Stimulated activated CD4-positive, alpha-beta T cell treated with anti-CD3 and anti-CD28 coated beads, Interleukin-4, amount 100 ng/mL, for 24 hours (primary cell): ENCODE results near the gene CDH13.

Experiments used
- DNase-seq: peaks from one replicate; pipeline ENCODE4 v3.0.0-alpha.2; 2020

CDH13 gene

DNA sequence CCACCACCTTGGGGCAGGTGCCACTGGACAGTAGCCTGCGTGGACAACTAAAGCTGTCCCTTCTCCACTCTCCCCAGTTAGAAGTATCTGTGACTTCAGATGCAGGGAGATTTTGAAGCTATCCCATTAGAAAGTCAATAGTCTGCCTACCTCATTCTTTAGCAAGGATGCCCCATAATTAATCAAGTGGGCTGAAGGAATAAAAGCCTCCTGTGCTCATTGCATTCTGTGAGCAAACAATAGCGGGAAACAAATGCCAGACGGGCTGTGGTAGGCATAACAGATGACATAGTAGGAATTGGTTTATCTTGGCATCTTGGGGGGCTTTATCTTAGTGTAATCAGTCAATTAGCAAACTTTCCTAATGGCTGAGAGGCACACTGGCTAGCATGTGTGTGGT lies 1084.3 kb downstream of the CDH13 start:
- DNase-seq: no peak

DNA sequence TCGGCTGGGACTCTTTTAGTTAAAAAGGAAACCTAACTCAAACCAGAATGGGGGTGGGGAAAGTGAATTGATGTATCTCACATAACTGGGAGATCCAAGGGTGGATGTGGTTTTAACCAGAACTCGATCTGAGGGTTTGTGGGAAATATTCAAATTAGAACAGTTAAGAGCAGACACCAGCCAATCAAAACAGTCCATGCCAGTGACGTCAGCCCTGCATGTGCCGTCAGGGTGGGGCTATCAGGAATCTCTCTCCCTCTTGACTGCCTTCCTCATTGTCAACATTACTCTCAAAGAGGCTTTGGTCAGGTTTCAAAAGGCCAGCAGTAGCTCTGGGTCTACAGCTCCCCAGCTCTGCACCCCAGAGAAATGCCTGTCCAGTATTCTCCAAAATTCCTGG lies 1086.8 kb downstream of the CDH13 start:
- no peak for DNase-seq

GRCh38 chr16:83714286-83714685 lies 1087.5 kb downstream of the CDH13 start:
- no peak for DNase-seq

- no peak for DNase-seq
Measured at GRCh38 chr16:83715217-83715920, 1088.6 kb downstream of the CDH13 start.

- no peak for DNase-seq
Measured at GRCh38 chr16:83717308-83717707, 1090.5 kb downstream of the CDH13 start.

DNA sequence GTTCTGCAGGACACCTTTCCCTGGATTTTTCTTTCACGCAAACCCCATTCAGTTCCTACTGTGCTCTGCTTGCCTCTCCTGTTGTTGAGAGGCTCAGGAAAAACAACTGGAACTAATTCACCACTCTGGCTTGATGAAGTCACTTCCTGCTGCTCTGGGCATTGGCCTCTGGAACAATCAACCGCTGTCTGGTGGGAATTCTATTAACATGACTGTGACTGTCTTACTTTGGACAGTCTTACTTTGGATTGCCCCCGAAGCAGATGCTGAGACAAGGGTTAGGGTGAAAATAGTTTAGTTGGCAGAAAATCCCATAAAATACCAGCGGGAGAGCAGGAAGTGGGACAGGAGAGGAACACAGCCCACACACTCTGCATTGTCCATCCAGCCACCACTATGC lies 1091.0 kb downstream of the CDH13 start:
- DNase-seq: no peak

- DNase-seq: no peak
Measured at GRCh38 chr16:83720213-83720612, 1093.4 kb downstream of the CDH13 start.

DNA sequence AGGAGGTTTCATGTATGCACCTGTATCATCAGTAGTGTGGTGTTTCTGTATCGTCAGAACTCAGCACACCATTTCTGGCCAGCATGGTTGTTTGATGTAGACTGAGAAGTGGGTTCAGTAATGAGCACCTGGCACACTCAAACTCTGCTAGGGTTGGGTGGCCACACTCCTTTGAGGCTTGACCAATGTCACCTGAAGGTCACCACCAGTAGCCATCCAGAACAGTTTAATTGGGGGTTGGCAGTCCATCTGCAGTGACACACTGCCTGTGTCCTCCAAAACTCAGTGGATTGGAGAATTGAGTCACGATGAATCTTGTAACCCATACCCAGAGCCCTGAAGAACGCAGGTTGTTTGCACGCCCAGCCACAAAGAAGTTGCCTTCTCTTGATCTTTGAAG lies 1094.2 kb downstream of the CDH13 start:
- DNase-seq: no peak

DNA sequence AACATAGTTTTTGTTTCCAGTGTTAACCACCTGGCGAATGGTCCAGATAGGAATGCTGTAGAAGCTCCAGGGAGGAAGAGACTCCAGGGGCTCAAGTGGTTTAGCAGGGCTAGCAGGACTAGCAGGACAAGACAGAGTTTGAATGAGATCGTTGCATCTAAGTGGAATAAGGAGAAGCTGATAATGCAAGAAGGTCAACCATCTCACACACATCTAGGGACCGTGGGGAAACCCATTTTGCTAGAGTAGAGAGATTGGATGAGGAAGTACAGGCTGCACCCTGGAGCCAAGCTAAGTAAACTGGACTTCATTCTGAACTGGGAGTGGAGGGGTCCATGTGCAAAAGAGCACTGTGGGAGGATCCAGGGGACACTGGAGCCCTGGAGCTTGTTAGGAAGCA lies 1094.9 kb downstream of the CDH13 start:
- DNase-seq: no peak

- no peak for DNase-seq
Measured at GRCh38 chr16:83722456-83723183, 1095.9 kb downstream of the CDH13 start.

DNA sequence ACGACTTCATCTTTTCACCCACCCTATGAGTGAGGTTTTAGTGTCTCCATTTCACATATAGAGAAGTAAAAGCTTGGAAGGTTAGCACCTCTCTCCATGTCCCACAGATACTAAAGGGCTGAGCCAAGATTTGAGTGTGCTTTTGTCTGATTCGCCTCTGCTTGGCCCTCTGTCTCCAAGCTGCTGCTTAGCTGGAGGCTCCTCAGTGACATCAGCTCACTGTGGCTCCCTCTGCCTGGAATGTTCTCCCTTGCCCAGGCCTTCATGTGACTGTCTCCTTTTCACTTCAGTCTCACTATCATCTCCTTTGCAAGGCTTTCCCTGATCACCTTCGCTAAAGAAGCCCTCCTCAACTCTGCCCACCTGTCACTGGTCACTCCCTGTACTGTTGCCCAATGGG lies 1096.5 kb downstream of the CDH13 start:
- no peak for DNase-seq

- no peak for DNase-seq
Measured at GRCh38 chr16:83723901-83724300, 1097.1 kb downstream of the CDH13 start.

DNA sequence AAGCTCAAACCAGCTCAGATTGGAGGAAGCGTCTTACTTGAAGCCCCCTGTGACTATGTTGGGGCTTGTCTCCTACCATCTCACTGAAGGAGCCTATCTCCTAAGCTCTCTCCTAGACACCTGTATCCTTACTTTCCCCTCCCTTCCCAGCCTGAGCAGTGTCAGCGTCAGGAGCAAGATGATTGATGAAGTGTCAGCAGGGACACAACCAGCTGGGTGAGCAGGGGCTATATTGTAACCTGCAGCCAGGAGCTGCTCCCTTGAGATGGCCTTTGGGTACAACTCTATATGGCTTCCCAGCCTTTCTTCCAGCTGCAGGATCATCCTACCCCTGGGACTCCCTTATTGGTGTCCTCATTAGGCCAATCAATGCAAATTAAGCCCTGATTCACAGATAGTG lies 1097.8 kb downstream of the CDH13 start:
- no peak for DNase-seq

DNA sequence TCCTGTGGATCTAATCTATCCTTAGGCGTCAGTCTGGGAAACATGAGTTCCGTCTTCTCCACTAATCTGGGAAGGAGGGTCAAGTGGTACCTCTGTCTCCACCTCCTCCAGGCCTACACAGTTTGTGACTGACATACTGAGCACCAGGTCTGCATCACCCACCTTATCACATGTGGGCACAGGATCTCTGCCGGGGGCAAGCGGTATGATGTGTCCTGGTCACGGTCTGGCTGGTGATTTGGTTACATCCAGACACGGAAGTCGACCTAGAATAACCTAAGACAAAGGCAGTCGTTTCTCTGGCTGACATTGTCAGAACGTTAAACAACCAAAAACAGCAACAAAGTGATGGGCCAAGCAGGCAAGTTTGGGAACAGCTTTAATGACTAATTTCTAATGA lies 1098.5 kb downstream of the CDH13 start:
- DNase-seq: no peak

DNA sequence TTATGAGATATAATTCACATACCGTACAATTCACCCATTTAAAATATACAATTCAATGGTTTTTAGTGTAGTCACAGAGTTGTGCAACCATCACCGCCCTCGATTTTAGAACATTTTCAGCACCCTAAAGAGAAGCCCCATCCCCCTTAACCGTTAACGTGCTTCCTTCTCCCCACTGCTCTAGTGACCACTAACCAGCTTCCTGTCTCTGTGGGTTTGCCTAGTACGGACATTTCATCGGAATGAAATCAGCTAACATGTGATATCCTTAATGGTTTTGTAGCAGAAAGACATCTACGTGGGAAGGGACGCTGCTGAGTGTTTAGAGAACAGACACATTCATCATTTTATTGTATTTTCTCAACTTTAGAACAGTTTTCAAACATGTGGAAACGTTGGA lies 1100.2 kb downstream of the CDH13 start:
- no peak for DNase-seq

DNA sequence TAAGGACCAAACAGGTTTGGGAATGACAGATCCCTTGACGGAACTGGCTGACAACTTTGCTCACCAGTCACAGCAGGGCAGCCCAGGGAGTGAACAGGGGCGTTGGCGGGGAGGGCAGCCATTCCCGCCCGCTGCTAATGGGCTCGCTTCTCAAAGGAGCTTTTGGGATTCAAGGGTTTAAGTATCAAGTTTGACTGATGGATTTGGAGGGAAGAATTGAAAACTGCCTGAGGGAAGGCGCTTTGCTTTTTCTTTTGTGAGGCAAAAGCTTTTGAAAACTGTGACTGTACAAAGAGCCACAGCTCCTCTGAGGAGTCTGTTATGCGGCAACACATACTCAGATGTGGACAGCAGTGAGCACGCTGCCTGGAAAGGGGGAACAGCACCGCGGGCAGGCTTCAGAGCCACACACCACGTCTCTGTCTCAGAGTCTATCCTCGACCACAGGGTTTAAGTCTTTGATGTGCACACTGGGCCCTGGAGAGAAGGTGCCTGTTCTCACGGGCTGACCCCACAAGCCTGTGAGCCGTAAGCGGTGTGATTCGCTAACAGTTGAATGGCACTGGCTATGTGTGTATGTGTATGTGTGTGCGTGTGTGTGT lies 1101.1 kb downstream of the CDH13 start:
- no peak for DNase-seq

GRCh38 chr16:83728492-83728891 lies 1101.7 kb downstream of the CDH13 start:
- no peak for DNase-seq

GRCh38 chr16:83730812-83731211 lies 1104.0 kb downstream of the CDH13 start:
- DNase-seq: no peak

DNA sequence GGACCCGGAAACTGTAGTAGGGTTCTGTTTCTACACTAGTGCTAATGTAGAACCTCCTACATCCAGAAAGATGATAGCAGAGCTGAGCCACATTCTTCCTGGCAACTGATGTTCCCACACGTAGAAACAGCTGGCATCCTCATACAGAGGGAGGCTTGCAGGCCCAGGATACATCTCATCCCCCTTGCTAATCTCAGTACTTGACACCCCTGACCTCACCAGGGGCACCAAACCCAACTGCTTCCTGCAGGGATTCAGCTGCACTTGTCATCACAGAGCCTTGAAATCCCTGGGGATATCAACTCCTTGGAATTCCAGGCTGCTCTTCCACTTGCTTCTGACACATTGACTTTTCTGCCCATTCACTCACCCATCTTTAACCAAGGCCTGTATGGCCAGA lies 1105.8 kb downstream of the CDH13 start:
- DNase-seq: no peak

GRCh38 chr16:83733301-83733700 lies 1106.5 kb downstream of the CDH13 start:
- no peak for DNase-seq

- DNase-seq: no peak
Measured at GRCh38 chr16:83734136-83734535, 1107.4 kb downstream of the CDH13 start.

- no peak for DNase-seq
Measured at GRCh38 chr16:83737729-83738354, 1111.1 kb downstream of the CDH13 start.

- no peak for DNase-seq
Measured at GRCh38 chr16:83738923-83739503, 1112.2 kb downstream of the CDH13 start.
